GM15510 (cell line): ENCODE data around the gene LRRN3.

Experiments
- POLR2A ChIP-seq: IDR thresholded peaks from 3 replicates; pipeline ENCODE4 v1.6.1; 2011; ENCODE audit warnings: borderline replicate concordance; ENCODE audit not compliant: insufficient read length; ENCODE audit errors: extremely low read depth

LRRN3 gene

GRCh38 chr7:111090846-111091245, at the start of gene LRRN3:
Gene LRRN3 (plus strand): TSS chr7:111091127. CDS start chr7:111122773, 31,646 bp downstream.
- TF ChIP-seq POLR2A: no peak

DNA sequence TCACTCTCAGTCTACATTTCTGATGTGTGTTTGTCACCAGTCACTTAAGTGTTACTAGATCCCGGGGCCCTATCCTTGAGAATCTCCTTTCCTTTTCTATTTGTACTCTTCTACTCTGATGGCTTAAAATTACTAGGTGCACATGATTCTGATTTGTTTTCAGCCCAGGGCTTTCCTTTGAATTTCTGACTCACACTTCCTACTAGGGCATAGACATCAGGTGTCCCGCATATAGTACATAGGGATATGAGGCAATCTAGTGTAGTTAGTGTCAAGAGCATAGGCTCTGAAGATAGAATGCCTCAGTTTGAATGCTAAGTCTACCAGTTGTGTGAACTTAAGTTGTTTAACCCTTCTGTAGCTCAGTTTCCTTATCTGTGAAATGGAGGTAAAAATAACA, 49.4 kb upstream of the LRRN3 start:
- no peak for TF ChIP-seq POLR2A

GRCh38 chr7:111042842-111043241, 48.1 kb upstream of the LRRN3 start:
- TF ChIP-seq POLR2A: no peak

DNA sequence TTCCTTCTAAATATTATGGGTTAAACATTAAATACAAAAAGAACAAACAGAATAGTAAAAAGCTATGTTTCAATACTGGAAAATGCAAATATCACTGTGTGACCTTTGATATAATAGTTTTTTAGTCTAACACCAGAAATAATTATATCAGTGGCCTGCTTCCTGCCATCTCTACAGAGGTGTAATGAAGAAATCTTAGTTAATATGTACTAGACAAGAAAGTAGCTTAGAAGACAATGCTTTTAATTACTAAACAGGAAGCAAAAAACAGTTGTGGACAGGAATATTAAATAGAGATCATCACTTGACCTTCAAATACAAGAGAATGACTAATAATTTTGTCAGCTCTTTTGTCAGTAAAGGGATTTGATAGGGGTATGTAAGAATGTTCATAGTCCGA, 47.4 kb upstream of the LRRN3 start:
- TF ChIP-seq POLR2A: no peak

DNA sequence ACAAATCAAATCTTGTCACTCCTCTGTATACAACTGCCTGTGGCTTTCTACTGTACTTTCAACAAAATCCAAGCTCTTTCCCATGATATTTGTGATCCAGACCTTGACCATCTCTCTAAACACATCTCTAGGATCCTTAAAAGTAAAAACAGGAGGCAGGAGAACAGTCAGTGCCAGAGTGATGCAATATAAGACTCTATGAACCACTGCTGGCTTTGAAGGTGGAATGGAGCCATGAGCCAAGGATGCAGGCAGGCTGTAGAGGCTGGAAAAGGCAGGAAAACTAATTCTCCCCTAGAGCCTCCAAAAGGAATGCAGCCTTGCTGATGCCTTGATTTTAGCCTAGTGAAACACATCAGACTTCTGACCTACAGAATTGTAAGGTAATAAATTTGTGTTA, 45.5 kb upstream of the LRRN3 start:
- TF ChIP-seq POLR2A: no peak

GRCh38 chr7:111047595-111047994, 43.3 kb upstream of the LRRN3 start:
- TF ChIP-seq POLR2A: no peak

DNA sequence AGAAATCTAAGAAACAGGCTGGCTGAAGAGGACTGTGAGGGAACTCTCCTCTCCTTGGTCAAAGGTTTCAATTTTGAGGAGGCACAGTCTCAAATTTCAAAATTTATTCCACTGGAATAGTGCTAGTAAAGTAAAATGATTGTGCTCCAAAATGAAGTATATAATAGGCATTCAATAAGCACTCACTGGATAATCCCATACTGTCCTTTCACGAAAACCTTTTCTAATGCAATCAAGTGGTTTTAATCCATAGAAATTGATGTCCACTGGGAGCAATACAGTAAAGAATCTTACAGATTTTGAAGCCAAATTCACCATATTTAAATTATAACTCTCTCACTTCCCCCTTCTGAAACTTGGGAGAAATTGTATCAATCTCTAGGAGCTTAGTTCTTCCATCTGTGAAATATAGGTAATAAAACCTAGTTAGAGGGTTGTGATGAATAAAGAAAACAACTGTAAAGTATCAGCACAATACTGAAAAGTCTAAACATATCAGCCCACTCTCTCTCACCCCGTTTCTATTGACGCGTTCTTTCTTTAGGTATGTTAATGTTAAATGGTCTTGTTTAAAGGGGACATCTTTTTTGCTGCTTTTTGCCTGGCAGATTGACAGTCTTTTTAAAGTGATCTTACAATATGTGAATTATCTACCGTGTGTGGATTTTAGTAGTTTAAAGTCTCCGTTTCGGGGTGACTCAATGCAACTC, 40.8 kb upstream of the LRRN3 start:
- no peak for TF ChIP-seq POLR2A

DNA sequence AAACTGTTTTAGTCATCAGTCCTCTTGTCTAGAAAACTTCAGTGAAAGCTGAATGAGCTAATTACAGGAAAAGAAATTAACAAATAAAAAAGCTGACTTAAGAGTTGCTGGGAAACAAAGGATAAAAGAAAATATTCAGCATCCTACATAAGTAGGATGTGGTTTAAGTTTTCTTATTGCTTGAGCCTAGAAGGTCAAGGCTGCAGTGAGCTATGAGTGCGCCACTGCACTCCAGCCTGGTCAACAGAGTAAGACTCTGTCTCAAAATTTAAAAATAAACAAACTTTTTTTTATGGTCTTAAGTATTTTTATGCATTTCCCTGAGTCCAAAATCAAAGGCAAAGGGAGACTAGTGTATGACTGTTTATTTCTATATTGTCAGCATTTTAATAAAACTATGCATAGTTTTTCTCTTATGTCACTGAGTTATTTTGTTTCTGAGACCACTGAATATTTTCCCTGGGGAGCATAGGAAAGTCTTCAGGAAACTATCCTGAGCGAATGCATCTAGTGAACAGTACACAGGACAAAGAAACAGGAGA, 40.0 kb upstream of the LRRN3 start:
- TF ChIP-seq POLR2A: no peak

DNA sequence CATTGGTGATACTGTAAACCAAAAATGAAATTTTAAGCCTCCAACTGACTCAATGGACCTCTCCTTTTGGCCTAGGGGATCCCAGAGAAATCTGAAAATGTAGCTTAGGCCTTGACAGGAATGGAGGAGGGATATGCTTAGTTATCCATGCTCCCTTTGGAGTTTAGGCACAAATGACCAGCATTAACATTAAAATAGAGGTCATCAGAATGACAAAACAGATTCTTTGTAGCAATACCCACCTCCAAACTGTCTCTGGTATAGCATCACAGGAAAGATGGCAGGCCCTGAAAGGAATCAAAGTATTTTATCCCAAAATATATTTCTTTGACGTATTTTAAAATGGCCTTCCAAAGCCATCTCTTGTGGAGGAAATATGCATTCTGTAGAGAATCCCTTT, 39.1 kb upstream of the LRRN3 start:
- no peak for TF ChIP-seq POLR2A

DNA sequence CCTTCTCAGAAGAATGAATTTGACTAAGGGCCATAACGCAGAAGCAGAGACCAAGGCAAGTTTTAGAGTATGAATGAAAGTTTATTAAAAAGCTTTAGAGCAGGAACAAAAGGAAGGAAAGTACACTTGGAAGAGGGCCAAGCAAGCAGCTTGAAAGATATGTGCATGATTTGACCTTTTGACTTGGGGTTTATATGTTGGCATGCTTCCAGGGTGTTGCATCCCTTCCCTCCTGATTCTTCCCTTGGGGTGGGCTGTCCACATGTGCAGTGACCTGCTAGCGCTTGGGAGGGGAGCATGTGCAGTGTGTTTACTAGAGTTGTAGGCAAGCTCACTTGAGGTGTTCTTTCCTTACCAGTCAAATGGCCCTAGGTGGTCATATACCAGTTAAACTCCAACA, 37.9 kb upstream of the LRRN3 start:
- TF ChIP-seq POLR2A: no peak

DNA sequence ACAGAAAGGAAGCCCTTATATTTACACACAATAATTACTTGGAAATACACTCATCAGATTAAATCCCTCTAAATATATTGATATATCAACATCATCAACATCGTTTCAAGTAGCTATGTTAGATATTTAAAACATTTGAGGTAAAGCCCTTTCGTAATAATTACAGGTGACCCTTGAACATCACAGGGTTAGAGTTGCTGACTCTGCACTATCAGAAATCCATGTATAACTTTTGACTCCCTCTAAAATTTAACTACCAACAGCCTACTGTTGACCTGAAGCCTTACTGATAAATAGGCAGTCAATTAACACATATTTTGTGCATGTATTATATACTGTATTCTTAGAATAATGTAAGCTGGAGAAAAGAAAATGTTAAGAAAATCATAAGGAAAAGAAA, 34.6 kb upstream of the LRRN3 start:
- TF ChIP-seq POLR2A: no peak

GRCh38 chr7:111057066-111057465, 33.9 kb upstream of the LRRN3 start:
- no peak for TF ChIP-seq POLR2A

DNA sequence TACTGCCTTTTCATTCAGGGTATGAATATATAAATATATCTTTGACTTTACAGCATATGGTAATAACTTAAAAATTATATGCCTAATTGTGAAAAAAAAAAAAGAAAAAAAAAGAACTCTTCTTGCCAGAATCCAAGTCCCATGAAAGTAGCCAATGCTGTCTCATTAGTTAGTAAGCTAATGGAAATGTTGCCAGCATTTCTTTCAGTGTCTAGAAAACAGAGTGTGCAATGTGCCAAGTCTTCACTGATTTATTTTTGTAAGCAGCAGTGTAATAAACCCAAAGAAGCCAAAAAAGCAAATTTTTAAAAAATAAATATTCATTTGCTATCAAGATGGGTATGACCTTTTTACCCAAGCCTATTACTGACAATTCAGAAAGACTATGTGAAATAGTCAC, 31.1 kb upstream of the LRRN3 start:
- TF ChIP-seq POLR2A: no peak

GRCh38 chr7:111063166-111063565, 27.8 kb upstream of the LRRN3 start:
- no peak for TF ChIP-seq POLR2A

DNA sequence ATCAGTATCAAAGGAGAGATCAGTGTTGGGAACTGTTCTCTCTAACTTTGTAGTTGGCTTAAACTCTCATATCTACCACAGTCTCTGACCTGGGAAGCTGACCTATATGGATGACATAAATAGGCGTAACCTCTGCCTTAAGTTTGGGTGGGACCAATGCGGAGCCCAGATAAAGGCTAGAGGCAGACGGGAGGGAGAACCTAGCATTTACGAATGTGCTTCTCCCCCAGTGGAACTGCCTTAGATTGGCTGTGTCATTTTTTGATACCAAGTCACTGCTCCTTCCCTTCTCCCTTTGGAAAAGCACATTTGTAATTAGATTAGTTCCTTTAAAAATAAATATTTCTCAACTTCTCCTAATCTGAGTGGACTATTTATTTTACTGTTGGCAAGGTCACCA, 23.7 kb upstream of the LRRN3 start:
- TF ChIP-seq POLR2A: no peak

DNA sequence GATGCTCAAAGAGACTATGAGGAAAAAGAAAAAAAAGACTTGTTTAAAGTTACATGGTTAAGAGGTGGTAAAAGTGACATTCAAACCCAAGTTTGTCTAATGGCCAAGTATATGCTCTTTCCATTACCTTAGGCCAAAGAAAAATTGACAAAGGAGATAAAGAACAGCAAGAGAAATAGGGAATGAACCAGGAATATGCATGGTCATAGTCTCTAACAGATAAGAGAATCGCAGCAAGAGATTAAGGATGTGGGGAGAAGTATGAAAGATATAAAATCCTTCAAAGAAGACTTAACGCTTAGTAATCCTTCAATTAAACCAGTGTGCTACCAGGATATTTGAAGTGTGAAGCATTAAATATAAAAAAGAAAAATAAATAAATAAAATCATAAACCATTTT, 23.2 kb upstream of the LRRN3 start:
- TF ChIP-seq POLR2A: no peak
